Cerebellar nuclear complex (tissue), 1 donor: ENCODE data around the gene FLNA.
"Not testable (repeated sequence)": the region's sequence is repeated elsewhere in the genome, so short reads cannot be mapped to it uniquely, and the experiment has no call there.

ENCODE experiments used
- DNase-seq, 2 experiments: peaks; one replicate each; lab custom pipeline; 2025; lab: John Stamatoyannopoulos, UW

Gene FLNA

DNA sequence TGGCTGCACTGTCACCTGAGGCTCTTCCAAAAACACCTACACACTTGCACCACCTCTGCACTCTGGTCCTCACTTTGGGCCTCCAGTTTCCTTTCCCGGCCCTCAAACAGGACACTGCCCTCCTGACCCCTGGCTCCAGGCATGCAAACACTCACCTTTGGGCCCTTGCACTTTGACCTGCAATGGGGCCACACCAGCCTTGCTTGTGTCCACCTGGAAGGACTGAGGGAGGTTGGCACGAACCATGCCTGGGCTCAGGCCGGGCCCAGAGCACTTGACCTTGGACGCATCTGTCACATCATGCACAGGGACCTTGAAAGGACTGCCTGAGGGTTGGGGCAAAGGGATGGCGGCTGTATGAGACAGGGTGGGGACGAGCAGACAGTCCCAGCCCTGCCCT, 15.6 kb downstream of the FLNA start:
- DNase-seq = no peak

DNA sequence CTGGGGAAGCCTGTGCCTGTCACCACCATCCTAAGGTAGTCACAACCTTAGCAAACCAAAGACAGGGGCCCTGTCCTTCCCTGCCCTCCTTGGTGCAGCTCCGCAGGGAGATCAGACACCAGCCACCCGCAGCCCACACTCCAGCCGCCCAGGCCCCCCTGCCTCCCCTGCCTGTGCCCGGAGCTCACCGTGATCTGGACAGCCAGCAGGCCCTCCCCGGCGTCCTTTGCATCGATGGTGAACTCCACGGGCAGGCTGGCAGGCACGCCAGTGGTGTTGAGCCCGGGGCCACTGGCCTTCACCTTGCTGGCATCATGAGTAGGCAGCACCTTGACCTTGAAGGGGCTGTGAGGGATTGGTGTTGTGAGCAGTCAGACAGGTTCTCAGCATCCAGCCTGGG, 16.4 kb downstream of the FLNA start:
- no peak for DNase-seq

DNA sequence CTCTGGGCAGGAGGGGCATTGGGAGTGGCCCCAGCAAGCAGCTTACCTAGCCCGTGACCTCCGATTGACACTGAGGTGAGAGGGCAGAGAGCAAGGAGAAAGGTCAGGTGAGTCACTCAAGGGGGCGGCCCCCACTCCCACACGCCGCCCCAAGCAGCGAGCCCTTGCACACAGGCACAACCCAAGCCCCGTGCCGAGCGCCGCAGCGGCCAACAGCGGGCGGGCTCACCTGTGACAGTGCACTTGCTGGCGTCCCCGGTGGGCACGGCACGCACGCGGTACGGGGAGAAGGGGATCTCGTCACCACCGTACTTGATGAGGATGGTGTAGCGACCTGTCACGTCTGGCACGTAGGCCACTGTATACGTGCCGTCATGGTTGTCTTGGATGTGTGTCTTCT, 17.2 kb downstream of the FLNA start:
- DNase-seq = no peak

DNA sequence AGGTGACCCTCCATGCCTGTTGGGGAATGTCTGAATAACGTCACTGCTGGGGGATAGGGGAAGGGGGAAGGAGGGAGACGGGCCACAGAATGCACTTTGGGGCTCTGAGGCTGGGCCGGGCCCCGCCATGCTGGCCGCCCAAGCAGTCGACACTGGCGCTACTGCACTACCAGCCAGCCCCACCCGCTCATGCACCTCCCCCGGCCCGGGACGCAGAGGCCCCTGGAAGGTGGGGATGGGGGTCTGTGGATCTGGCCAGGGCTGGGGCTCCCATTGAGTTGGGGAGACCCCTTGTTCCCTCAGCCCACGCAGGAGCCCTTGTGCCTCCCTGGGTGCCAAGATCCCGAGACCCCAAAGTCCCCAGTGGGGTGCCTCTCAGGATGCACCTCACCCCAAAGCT, 17.8 kb downstream of the FLNA start:
- no peak for DNase-seq

DNA sequence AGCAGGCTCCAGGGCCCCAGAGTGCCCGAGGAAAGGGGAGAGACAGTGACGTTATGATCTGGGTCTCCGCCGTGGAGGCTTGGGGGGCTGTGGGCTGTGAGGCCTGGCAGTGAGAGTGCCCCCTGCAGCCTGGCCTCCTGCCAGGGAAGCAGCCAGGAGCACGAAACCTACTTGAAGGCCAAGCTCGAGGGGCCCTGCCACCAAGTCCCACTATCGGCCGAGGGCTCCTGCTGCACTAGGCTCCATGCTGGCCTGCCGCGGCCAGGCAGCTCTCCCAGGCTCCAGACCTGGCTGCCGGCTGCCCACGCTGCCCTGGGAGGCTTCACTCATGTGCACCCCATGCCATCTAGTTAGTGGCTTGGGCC, 18.7 kb downstream of the FLNA start:
- no peak for DNase-seq

DNA sequence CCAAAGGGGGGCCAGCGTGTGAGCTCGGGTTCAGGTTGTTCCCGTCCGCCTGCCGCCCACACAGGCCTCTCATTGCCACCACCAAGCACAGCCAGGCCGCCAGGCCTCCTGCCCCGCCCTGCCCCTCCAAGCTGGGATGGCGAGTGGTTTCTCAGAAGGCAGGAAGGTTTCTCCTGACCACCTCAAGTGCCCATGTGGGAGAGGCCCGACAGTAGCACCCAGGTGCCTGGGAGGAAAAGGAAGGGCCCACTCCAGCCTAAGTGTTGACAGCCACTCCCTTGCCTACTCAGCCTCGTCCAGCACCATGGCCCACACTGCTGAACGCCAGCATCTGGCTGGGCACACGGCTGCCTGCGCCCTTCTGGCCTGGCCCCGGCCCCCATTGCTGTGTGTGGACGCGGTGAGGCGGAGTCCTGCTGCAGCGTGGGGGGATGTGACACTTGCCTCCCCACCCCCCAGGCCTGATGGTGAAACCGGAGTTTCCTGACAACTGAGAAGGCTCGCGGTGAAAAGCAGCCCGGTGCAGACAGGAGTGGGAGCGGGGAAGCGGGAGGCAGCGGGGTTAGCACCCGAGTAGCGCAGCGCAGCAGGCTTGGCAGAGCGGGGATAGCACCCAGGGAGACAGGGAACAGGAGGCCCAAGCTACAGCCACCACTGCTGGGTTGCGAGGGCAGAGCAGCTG, 19.2 kb downstream of the FLNA start:
- DNase-seq = no peak

DNA sequence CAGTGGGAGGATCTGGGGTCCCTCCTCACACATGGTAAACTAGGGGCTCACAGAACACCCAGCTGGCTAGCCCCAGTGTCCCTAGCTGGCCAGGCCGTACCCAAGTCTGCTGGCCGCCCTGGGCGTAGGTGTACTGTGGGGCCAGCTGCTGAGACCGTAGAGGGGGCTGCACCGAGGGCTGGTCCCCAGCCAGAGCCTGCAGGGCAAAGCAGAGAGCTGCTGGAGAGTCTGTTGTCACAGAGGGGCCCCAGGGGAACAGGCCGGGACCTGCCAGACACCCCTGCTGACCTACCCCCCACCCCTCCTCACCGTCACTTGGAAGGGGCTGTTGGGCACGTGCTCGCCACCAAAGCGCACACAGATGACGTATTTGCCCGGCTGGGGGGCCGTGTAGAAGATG, 19.9 kb downstream of the FLNA start:
- no peak for DNase-seq

DNA sequence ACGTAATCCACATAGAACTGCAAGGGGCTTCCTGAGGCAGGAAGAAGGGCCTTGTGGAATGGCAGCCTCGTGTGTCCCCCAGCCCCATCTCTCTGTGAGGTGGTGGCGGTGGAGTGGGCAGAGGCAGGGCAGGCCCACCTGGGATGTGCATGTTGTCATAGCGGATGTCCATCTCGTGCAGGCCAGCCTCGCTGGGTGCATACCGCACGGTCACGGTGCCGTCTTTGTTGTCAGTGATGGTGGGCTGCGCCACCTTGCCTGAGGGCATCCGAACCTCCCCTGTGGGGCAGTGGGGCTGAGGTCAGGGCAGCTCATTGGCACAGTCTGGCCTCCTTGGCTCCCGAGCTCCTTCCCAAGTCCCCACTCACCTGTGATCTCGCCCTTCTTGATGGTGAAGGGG, 20.4 kb downstream of the FLNA start:
- no peak for DNase-seq

DNA sequence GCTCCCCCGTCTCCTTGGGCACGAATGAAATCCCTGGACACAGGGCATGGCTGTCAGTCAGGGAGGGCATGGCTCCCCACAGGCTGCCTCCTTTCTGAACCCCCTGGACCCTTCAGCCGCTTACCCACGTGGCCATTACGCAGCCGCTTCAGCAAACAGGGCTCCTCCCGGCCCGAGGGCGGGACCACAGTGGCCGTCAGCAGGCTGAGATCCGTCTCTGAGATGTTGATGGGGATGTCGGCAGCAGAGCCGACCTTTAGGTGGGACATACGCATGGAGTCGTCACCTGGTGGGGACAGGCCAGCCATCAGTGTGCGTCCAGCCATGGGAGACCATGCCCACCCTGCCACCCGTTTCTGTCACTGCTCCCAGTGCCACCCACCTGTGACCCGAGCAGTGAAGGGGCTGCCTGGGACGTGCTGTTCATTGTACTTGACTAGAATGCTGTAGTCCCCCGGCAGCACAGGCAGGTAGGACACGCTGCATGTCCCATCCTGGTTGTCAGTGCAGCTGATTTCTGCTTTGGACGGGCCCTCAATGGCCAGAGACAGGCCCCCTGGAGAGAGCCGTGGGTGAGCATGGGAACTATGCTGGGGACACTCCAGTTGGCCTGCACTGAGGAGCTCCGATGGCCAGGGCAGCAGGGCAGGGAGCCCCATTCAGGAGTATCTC, 21.1 kb downstream of the FLNA start:
- DNase-seq = no peak

DNA sequence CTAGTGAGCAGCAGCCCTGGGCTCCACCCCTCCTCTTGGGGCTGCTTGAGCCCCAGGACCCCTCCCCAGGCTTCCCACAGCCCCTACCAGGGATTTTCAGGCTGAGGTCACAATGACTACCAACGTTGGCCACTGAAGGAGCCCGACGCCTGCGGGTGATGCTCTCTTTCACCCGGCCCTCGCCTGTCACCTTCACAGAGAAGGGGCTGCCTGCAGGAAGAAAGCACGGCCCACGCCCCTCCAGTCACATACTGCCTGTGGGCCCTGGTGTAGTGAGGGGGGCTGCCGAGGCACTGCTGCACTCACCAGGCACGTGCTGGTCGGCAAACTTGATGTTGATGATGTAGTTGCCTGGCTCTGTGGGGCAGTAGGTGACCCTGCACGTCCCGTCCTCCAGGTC, 22.0 kb downstream of the FLNA start:
- no peak for DNase-seq

DNA sequence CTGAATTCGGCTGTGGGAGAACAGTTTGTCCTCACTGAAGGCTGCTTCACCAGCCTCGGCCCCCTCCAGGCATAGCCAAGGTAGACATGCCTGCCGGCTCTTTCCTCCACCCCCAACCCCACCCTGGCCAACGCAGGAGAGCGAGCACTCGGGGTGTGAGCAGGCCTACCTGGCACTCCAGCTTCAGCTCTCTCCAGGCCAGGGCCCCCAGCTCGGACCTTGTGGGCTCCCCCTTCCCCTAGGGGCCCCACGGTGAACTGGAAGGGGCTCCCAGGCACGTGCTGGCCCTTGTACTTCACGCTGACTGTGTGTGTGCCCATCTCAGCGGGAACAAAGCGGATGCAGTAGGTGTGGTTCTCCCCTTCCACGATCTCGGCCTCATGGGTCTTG, 22.4 kb downstream of the FLNA start:
- no peak for DNase-seq

DNA sequence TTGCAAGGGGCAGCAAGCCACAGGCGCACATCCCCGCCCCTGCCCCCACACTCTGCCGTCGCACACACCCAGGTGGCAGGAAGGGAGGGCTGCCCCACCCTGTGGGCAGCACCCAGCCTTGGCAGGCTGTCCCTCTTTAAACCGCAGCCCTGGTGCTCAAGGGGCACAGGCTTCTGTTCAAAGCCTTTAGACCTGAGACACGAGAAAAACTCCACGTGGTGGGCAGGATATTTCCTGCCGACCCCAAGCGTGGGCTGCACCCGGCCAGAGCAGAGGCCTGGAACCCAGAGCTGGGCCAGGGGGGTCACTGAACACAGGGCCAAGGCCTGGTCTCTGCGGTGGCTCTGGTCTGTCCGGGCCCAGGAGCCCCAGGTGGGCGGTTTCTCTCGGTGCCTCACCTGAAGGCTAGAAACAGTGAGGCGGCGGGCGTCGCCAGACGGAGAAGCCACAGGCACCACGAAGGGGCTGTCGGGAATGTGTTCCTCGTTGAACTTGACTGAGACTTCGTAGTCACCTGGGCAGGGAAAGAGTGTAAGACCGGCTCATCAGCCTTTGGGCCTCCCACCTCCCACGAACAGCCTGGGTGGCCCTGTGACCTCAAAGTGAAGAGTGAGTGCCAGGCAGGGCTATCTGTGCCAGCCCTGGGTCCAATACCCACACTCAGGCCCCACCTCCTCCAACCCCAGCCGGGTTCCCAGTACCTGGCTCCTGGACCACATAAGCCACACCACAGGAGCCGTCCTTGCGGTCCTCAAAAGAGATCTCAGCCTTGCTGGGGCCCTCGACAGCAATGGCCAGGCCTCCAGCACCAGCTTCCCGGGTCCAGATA, 23.0 kb downstream of the FLNA start:
- DNase-seq = no peak

DNA sequence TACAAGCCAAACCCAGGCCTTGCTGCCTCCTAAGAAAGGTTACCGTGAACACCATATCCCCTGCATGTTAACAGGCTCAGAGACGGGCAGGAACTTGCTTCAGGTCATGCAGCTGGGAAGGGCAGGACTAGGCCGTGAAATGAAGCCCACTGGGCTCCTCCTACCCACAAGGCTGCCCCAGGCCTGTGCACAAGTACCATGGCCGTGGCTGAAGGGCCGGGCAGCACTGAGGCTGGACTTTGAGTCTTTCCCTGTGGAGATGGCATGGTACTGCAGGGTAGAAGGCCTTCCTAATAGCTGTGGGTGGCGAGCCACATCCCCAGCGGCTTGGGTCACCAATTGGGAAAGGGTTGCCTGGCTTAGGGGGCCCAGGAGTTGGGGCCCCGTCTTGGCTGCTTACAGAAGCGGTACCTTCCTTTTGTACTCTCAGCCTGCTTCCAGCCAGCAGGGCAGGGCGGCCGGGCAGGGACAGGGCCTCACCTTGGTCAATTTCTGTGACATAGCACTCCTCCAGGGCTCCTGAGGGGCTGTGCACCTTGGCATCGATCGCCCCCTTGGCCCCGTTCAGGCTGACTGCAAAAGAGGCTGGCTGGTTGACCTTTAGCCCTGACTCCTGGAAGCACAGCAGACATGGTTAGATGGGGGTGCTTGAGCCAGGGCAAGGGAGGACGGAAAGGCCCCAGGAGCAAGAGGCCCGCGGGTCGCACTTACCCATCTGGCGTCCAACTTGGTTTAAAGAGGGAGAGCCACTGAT, 23.8 kb downstream of the FLNA start:
- no peak for DNase-seq

DNA sequence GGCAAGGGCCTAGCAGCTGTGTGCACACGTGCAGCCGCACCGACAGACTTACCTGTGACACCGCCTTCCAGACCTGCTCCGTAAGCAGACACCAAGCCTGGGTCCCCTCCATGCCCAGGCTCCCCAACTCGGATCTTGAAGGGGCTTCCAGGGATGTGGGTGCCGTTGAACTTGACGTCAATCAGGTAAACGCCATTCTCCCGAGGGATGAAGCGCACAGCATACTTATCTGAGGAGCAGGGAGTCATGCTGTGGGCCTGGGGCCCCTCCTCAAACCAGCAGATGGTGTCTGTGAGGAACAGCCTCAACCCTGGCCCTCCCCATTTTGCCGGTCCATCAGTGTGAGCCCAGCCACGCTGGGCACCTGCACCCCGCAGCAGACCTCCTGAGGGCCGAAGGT, 24.5 kb downstream of the FLNA start:
- no peak for DNase-seq

DNA sequence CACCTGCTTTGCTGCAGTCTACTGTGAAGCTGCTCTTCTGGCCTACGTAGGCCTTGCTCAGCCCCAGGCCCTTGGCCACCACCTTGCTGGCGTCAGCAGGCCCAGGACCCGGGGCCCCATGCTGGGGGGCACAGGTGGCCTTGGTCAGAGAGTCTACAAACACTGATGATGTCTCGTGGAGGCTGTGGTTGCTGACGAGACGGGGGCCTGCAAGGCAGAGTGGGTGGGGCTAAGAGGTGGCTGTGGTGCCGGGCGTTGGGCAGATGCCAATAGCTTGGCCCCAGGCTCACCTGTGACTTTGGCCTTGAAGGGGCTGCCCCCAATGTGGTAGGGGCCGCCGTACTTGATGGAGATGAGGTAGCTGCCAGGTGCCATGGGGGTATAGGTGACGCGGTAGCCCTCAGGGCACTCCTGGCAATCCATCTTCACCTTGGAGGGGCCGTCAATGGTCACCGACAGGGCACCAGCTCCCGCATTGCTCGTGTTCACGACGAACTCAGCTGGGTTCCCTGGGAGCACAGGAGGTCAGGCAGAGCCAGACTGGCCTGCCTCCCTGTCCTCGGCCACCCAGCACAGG, 25.0 kb downstream of the FLNA start:
- DNase-seq = no peak

DNA sequence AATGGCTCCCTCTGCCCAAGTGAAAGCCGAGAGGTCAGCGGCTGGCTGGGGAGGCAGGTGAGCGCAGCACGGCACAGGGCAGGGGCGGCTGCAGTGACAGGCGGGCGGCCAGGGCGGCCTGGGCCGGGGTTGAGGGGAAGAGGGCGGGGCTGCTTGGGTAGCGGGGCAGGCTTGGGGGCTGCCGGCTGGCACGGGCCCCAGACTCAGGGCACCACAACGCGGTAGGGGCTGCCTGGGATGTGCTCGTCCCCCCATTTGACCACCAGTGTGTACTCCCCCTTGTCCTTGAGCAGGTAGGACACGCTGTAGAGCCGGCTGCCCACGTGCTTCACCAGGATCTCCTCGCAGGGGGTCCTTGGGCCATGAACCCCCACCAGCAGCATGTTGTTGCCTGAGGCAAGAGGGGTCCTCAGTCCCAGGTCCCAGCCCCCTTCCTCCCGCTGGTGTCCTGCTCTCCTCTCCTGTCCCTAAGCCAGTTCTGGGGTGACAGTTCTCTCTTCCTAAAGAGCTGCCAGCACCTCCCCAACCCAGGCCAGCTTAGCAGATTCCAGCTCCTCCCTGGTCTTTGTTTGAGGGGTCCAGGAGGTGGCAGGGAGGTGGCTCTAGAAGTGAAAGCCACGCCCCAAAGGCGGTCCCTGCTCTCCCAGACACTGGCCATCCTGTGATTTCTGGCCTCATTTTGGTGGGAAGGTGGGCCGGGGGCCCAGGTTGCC, 25.6 kb downstream of the FLNA start:
- DNase-seq = no peak

DNA sequence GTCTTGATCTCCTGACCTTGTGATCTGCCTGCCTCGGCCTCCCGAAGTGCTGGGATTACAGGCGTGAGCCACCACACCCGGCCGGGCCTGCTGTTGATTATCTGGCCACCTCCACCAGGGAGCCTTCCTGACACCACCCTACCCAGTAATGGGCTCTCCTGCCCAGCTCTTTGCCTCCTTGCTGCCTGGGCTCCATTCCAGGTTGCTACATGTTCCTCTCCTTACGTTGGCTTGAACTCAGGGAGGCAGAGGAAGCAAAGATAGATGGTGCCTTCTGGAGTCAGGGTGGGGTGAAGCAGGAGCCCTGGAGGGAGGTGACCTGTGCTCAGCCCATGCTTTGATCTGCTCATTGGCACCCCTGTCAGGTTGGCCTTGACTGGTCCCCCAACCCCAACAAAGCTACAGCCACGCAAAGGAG, 26.3 kb downstream of the FLNA start:
- no peak for DNase-seq

DNA sequence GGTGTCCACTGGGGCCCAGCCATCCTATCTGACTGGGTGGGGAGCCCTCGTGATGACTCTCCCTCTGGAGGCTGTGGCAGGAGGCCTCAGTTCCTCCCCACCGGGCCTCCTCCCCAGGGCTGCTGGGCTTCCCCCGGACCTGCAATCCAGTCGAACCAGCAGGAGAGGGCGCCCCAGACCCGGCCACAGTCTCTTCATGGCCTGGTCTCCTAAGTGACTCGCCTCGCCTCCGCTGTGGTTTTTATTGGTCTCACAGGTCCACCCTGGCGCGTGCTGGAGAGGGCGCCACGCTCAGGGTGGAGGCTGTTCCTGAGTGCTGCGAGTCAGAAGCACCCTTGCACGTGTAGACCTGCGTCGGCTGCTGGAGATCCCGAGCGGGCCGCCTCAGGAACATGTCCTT, 30.8 kb downstream of the FLNA start:
- not testable (repeated sequence) for DNase-seq

DNA sequence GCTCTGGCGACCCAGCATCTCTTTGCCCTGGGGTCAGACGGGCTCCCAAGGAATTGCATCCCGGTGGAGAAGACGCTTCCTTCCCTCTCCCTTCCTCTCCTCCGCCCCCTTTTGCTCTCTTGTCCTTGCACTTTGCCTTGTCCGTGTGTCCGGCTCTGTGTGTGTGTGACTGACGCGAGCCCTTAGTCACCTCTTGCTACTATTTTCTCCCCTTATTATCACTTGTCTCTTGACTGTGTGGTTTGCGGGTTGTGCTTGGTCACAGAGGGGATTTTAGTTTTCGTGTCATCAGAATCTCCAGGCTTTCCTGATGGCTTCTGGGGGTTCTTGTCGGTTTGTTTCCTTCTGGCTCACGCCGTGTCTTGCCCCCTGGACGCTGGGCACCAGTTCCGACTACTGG, 31.4 kb downstream of the FLNA start:
- DNase-seq = not testable (repeated sequence)

DNA sequence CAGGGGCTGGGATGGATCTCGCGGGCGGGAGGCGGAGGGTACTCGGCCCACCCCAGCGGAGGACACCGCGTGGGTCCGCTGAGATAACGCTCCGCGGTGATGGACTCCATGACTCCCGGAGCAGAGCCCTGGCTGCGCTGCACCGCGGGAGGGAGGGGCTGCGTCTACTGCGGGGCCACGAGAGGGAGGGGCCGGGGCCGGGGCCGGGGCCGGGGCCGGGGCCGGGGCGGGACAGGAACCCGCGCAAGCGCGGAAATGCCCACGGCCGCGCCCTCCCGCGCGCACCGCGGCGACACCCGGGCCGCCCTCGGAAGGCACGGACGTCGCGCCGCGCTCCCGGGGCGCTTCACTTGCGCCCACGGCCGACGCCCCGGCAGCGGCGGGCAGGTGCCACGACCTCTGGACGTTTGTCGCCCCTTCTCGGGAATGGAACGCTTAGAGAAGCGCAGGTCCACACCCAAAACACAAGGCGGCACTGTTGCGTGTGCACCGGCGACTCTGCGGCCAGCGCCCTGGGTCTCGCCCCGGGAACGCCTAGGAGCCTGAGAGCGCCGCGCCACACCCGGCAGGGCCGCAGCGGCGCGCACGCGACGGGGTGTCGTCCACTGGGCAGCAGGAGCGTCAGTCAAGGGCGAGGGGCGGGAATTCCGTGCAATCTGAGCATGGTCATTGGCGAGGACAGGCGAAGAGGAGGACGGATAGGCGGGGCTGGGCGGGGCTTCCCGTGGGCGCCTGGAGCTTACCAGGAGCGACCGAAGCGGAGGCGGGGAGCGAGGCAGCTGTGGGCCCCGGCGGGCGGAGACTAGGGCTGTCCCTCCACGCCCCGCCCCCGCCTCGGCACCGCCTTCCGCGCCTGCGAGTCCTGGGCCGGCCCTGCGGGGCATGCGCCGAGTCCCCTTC, 32.8 kb downstream of the FLNA start:
- DNase-seq = not testable (repeated sequence)
